NB4 (cell line): ENCODE measurements around the gene DHCR7.

ENCODE experiments used
- POLR2A ChIP-seq: IDR thresholded peaks from 2 replicates; pipeline ENCODE4 v1.6.1; 2011; ENCODE audit warnings: mild to moderate bottlenecking; ENCODE audit not compliant: insufficient read length; ENCODE audit errors: extremely low read depth
- TF ChIP-seq, protein P1 (sequence below): IDR thresholded peaks from one replicate; pipeline ENCODE4 v1.5.1; 2012; ENCODE audit warnings: low read depth, low read length

GRCh38 chr11:71482746-71483364, 34.7 kb upstream of the DHCR7 start:
- no peak for TF ChIP-seq POLR2A
- TF ChIP-seq, protein P1, sequence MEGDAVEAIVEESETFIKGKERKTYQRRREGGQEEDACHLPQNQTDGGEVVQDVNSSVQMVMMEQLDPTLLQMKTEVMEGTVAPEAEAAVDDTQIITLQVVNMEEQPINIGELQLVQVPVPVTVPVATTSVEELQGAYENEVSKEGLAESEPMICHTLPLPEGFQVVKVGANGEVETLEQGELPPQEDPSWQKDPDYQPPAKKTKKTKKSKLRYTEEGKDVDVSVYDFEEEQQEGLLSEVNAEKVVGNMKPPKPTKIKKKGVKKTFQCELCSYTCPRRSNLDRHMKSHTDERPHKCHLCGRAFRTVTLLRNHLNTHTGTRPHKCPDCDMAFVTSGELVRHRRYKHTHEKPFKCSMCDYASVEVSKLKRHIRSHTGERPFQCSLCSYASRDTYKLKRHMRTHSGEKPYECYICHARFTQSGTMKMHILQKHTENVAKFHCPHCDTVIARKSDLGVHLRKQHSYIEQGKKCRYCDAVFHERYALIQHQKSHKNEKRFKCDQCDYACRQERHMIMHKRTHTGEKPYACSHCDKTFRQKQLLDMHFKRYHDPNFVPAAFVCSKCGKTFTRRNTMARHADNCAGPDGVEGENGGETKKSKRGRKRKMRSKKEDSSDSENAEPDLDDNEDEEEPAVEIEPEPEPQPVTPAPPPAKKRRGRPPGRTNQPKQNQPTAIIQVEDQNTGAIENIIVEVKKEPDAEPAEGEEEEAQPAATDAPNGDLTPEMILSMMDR: no peak
